Neuronal stem cell (in vitro differentiated cells): Measurements from ENCODE around the gene METTL16.
A peak's percentile ranks its signal among the peaks of the same experiment; 100 is the strongest.
"Not testable (repeated sequence)": the region's sequence is repeated elsewhere in the genome, so short reads cannot be mapped to it uniquely, and the experiment has no call there.

ENCODE experiments used
- DNase-seq: peaks from one replicate; pipeline ENCODE4 v3.0.0-alpha.2; 2013; ENCODE audit warnings: low spot score
- H2AFZ ChIP-seq: one replicate; pipeline ENCODE4 v1.6.1; 2013; ENCODE audit warnings: mild to moderate bottlenecking, low read length, inconsistent platforms
- H2AK5ac ChIP-seq: 2 replicates; pipeline ENCODE4 v1.6.1; 2013; ENCODE audit warnings: low read depth, mild to moderate bottlenecking, inconsistent platforms, low read length, moderate library complexity, mixed read lengths
- H2BK120ac ChIP-seq: 2 replicates; pipeline ENCODE4 v1.6.1; 2013; ENCODE audit warnings: low read depth, mild to moderate bottlenecking, inconsistent platforms, low read length, moderate library complexity, mixed read lengths
- H2BK12ac ChIP-seq: one replicate; pipeline ENCODE4 v1.6.1; 2013; ENCODE audit warnings: low read length, inconsistent platforms
- H2BK15ac ChIP-seq: 2 replicates; pipeline ENCODE4 v1.6.1; 2013; ENCODE audit warnings: mild to moderate bottlenecking, low read length, inconsistent platforms, mixed read lengths
- H2BK5ac ChIP-seq: one replicate; pipeline ENCODE4 v1.6.1; 2013; ENCODE audit warnings: inconsistent platforms, mild to moderate bottlenecking, low read length, moderate library complexity
- H3K14ac ChIP-seq: one replicate; pipeline ENCODE4 v1.6.1; 2013; ENCODE audit warnings: low read length, inconsistent platforms
- H3K18ac ChIP-seq: 2 replicates; pipeline ENCODE4 v1.6.1; 2013; ENCODE audit warnings: low read length, inconsistent platforms
- H3K23ac ChIP-seq: 2 replicates; pipeline ENCODE4 v1.6.1; 2013; ENCODE audit warnings: low read depth, mild to moderate bottlenecking, mixed read lengths, low read length, inconsistent platforms; ENCODE audit not compliant: poor library complexity
- H3K27ac ChIP-seq: replicated peaks from 3 replicates; pipeline ENCODE4 v1.5.1; 2013; ENCODE audit warnings: low read length, inconsistent platforms
- H3K27me3 ChIP-seq, 3 experiments: 2 replicates each; pipeline ENCODE4 v1.6.1; 2013; ENCODE audit warnings: low read length in 3 of 3, mild to moderate bottlenecking in 2 of 3, inconsistent platforms in 1 of 3, low read depth in 1 of 3, mixed read lengths in 1 of 3, moderate library complexity in 1 of 3; ENCODE audit not compliant: control insufficient read depth in 3 of 3, insufficient read depth in 3 of 3
- H3K36me3 ChIP-seq, 2 donors: replicated peaks in 1 of 2; 2 replicates each; pipeline ENCODE4 v1.6.1; 2013; ENCODE audit warnings: low read length in 2 of 2; ENCODE audit not compliant: control insufficient read depth in 2 of 2, insufficient read depth in 2 of 2
- H3K4ac ChIP-seq: 2 replicates; pipeline ENCODE4 v1.6.1; 2013; ENCODE audit warnings: inconsistent platforms, mild to moderate bottlenecking, low read length, moderate library complexity
- H3K4me1 ChIP-seq, 2 donors: 1 replicate in 1 of 2; 2 replicates in 1 of 2; pipeline ENCODE4 v1.6.1; 2013; ENCODE audit warnings: low read length in 2 of 2, low read depth in 1 of 2; ENCODE audit not compliant: control insufficient read depth in 2 of 2, insufficient read depth in 1 of 2
- H3K4me2 ChIP-seq: one replicate; pipeline ENCODE4 v1.6.1; 2013; ENCODE audit warnings: mild to moderate bottlenecking, low read length, inconsistent platforms; ENCODE audit not compliant: insufficient read depth, poor library complexity, severe bottlenecking
- H3K4me3 ChIP-seq, 2 donors: 2 replicates each; pipeline ENCODE4 v1.5.1; 2013; ENCODE audit warnings: low read length in 2 of 2, mild to moderate bottlenecking in 2 of 2, inconsistent platforms in 1 of 2, moderate library complexity in 1 of 2
- H3K79me1 ChIP-seq: one replicate; pipeline ENCODE4 v1.6.1; 2013; ENCODE audit warnings: low read depth, mild to moderate bottlenecking, inconsistent platforms, low read length, moderate library complexity
- H3K9ac ChIP-seq: one replicate; pipeline ENCODE4 v1.6.1; 2013; ENCODE audit warnings: mild to moderate bottlenecking, low read depth, low read length, inconsistent platforms; ENCODE audit not compliant: poor library complexity
- H3K9me3 ChIP-seq, 2 donors: replicated peaks in 1 of 2; 2 replicates each; pipeline versions ENCODE3 to v1.6.1; 2013; ENCODE audit warnings: low read length in 2 of 2, mild to moderate bottlenecking in 2 of 2, inconsistent platforms in 1 of 2, low read depth in 1 of 2, mixed read lengths in 1 of 2, moderate library complexity in 1 of 2; ENCODE audit not compliant: control insufficient read depth in 2 of 2, insufficient read depth in 1 of 2
- H4K8ac ChIP-seq: one replicate; pipeline ENCODE4 v1.6.1; 2013; ENCODE audit warnings: low read depth, mild to moderate bottlenecking, inconsistent platforms, low read length, moderate library complexity
- H4K91ac ChIP-seq: one replicate; pipeline ENCODE4 v1.6.1; 2013; ENCODE audit warnings: low read length, low read depth, mild to moderate bottlenecking, inconsistent platforms; ENCODE audit not compliant: poor library complexity
- WGBS, 2 donors: extraction: QIAGEN DNeasy Blood & Tissue Kit; methylation state at CpG; one replicate each; pipeline ENCODE4 v1.1.7; 2013; ENCODE audit warnings: missing lambda C conversion rate in 2 of 2, mixed read lengths in 1 of 2; ENCODE audit not compliant: insufficient read length in 2 of 2, insufficient replicate concordance in 1 of 2; ENCODE audit errors: extremely low coverage in 2 of 2; 5-methylcytosine and 5-hydroxymethylcytosine counted together

The METTL16 gene

GRCh38 chr17:2549392-2550211 is 37.9 kb upstream of the METTL16 start:
- Histone ChIP-seq H3K79me1 (no peaks in the 10 kb centered on the region), H3K9me3 (peaks cover 0 to 1% of the 10 kb centered on the region in 2 donors), H2AFZ (no peak overlapping the region), H3K27ac (peak overlapping the region; percentile 35), H2BK15ac (peak overlapping the region; percentile 46), H3K9ac (no peak overlapping the region), H3K14ac (no peak overlapping the region), H2BK5ac (no peak overlapping the region), H3K36me3 (no peaks in the 10 kb centered on the region), H2BK12ac (no peak overlapping the region), H4K8ac (no peak overlapping the region), H4K91ac (no peak overlapping the region), H3K27me3 (no peaks in the 10 kb centered on the region), H3K4me1 (peaks cover 12% of the 10 kb centered on the region in 2 donors), H3K4me2 (no peak overlapping the region), H3K23ac (no peak overlapping the region), H2BK120ac (no peak overlapping the region), H3K4me3 (no peak overlapping the region), H3K4ac (no peak overlapping the region), H3K18ac (no peak overlapping the region), H2AK5ac (no peak overlapping the region)
- no peak for DNase-seq
- WGBS, 2 donors = no CpG with 5 or more reads among the region's 8 CpGs

DNA sequence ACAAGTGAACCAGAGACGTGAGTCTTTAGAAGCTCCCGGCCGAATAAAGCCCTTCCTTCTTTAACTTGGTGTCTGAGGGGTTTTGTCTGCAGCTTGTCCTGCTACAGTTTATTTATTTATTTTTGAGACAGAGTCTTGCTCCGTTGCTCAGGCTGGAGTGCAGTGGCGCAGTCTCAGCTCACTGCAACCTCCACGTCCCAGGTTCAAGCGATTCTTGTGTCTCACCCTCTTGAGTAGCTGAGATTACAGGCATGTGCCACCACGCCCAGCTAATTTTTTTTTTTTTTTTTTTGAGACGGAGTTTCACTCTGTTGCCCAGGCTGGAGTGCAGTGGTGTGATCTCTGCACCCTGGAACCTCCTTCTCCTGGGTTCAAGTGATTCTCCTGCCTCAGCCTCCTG is 36.3 kb upstream of the METTL16 start:
- not testable (repeated sequence) for DNase-seq, H2BK12ac ChIP-seq, H2AFZ ChIP-seq, H4K8ac ChIP-seq, H3K79me1 ChIP-seq, H3K27ac ChIP-seq, H3K18ac ChIP-seq, H3K9me3 ChIP-seq, H3K4ac ChIP-seq, H3K27me3 ChIP-seq, H2BK120ac ChIP-seq, H3K4me3 ChIP-seq, H3K23ac ChIP-seq, H4K91ac ChIP-seq, H3K9ac ChIP-seq, H3K4me2 ChIP-seq, H3K36me3 ChIP-seq, H3K14ac ChIP-seq, H2AK5ac ChIP-seq, H2BK15ac ChIP-seq, H2BK5ac ChIP-seq
- WGBS, 2 donors = no CpG with 5 or more reads among the region's 9 CpGs
- peaks cover 12% of the 10 kb centered on the region in 2 donors for H3K4me1 ChIP-seq

- whole genome bisulfite sequencing, 2 donors = no CpG with 5 or more reads among the region's 9 CpGs
- H3K27ac ChIP-seq = no peak overlapping the region
- H3K79me1 ChIP-seq = no peaks in the 10 kb centered on the region
- no peak overlapping the region for H2AFZ ChIP-seq
- H2BK15ac ChIP-seq = no peak overlapping the region
- H4K91ac ChIP-seq = no peak overlapping the region
- no peak overlapping the region for H2BK12ac ChIP-seq
- H3K18ac ChIP-seq = no peak overlapping the region
- H3K4me2 ChIP-seq = no peak overlapping the region
- no peak overlapping the region for H3K9ac ChIP-seq
- no peak overlapping the region for H2BK5ac ChIP-seq
- no peak overlapping the region for H4K8ac ChIP-seq
- H2BK120ac ChIP-seq = no peak overlapping the region
- H3K36me3 ChIP-seq = no peaks in the 10 kb centered on the region
- peaks cover 10 to 12% of the 10 kb centered on the region in 2 donors for H3K4me1 ChIP-seq
- H3K27me3 ChIP-seq = no peaks in the 10 kb centered on the region
- peaks cover 0 to 1% of the 10 kb centered on the region in 2 donors for H3K9me3 ChIP-seq
- no peak overlapping the region for H3K14ac ChIP-seq
- H3K23ac ChIP-seq = no peak overlapping the region
- no peak overlapping the region for H2AK5ac ChIP-seq
- H3K4me3 ChIP-seq = no peak overlapping the region
- DNase-seq = no peak
- no peak overlapping the region for H3K4ac ChIP-seq
Observed at GRCh38 chr17:2547176-2547575, 35.5 kb upstream of the METTL16 start.

GRCh38 chr17:2545393-2545792 is 33.7 kb upstream of the METTL16 start:
- Histone ChIP-seq H3K9me3 (peaks cover 0 to 1% of the 10 kb centered on the region in 2 donors), H4K8ac (no peak overlapping the region), H2AFZ (peak overlapping the region; percentile 54), H3K4me1 (peaks cover 5 to 9% of the 10 kb centered on the region in 2 donors), H3K18ac (no peak overlapping the region), H3K4me3 (no peak overlapping the region), H3K4ac (no peak overlapping the region), H2BK5ac (no peak overlapping the region), H3K79me1 (no peaks in the 10 kb centered on the region), H3K4me2 (no peak overlapping the region), H3K36me3 (no peaks in the 10 kb centered on the region), H3K27me3 (no peaks in the 10 kb centered on the region), H3K9ac (no peak overlapping the region), H2AK5ac (peak overlapping the region; percentile 24), H4K91ac (no peak overlapping the region), H3K23ac (no peak overlapping the region), H2BK15ac (no peak overlapping the region), H3K27ac (no peak overlapping the region), H3K14ac (no peak overlapping the region), H2BK12ac (no peak overlapping the region), H2BK120ac (no peak overlapping the region)
- WGBS, 2 donors = no CpG with 5 or more reads among the region's 7 CpGs
- no peak for DNase-seq
